Ureter (tissue), 1 donor: Measurements from ENCODE around the gene EMID1. TPM values are rescaled to one million over a fixed set of nuclear protein-coding genes. Genes with fewer than 3 reads are reported as not detected.
"Not testable (repeated sequence)": the region's sequence is repeated elsewhere in the genome, so short reads cannot be mapped to it uniquely, and the experiment has no call there.

Experiments used
- DNase-seq: peaks from one replicate; pipeline ENCODE4 v3.0.0-alpha.2; 2020; ENCODE audit warnings: low spot score
- total RNA-seq: library from RNA; stranded (reverse); gene quantifications from one replicate; pipeline ENCODE4 v1.2.4, GENCODE V29; 2023
- donor health status: DM: yes; HTN: yes; CAD: no.

EMID1 gene
- total RNA-seq, 1 donor from 2014 or later = 2.4 TPM

GRCh38 chr22:29230972-29231875, 25.5 kb downstream of the EMID1 start:
- DNase-seq = no peak

- no peak for DNase-seq
These were observed 26.6 kb downstream of the EMID1 start for GRCh38 chr22:29231971-29232959.

- no peak for DNase-seq
These were observed 27.7 kb downstream of the EMID1 start for GRCh38 chr22:29233277-29233877.

GRCh38 chr22:29240481-29240880, 34.8 kb downstream of the EMID1 start:
- DNase-seq = not testable (repeated sequence)

- DNase-seq = no peak
These were observed 38.3 kb downstream of the EMID1 start for GRCh38 chr22:29243874-29244446.

GRCh38 chr22:29244785-29245625, 39.3 kb downstream of the EMID1 start:
- DNase-seq = no peak

- peak; percentile 78 for DNase-seq
These were observed 40.1 kb downstream of the EMID1 start for GRCh38 chr22:29245626-29246385.

GRCh38 chr22:29247891-29248290, 42.2 kb downstream of the EMID1 start:
- not testable (repeated sequence) for DNase-seq

GRCh38 chr22:29251265-29251664, 45.6 kb downstream of the EMID1 start:
- no peak for DNase-seq

GRCh38 chr22:29251981-29252911, 46.5 kb downstream of the EMID1 start:
- DNase-seq = no peak

- no peak for DNase-seq
These were observed 48.0 kb downstream of the EMID1 start for GRCh38 chr22:29253561-29254285.

GRCh38 chr22:29254286-29254660, 48.6 kb downstream of the EMID1 start:
- DNase-seq = no peak

GRCh38 chr22:29255064-29255621, 49.4 kb downstream of the EMID1 start:
- no peak for DNase-seq

GRCh38 chr22:29256606-29257325, 51.1 kb downstream of the EMID1 start:
- DNase-seq = no peak

- no peak for DNase-seq
These were observed 52.1 kb downstream of the EMID1 start for GRCh38 chr22:29257751-29258181.

- no peak for DNase-seq
These were observed 52.9 kb downstream of the EMID1 start for GRCh38 chr22:29258407-29259252.
